ENCODE results near the gene IGSF8. TPM values are rescaled to one million over a fixed set of nuclear protein-coding genes. Genes with fewer than 3 reads are reported as not detected.

The IGSF8 gene
- total RNA-seq, 1 donor from 2014 or later = 42.8 TPM

DNA sequence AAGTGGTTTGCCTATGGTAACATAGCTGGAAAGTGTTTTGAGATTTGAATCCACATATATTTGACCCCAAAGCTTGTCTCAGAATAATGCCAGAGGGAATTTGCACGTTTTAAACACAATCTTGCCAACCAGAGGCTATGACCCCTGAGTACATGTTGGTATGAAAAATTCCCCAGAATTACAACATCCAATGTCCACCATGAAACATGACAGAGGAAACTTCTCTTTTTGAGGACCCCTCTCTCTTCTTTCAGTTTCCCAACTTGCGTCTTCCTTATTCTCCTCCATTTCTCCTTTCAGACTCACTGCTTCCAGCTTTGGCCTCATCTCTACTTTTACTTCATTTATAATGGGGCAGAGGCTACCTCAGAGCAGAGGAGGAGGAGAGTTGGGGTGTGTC, 22.6 kb downstream of the IGSF8 start:
- Histone ChIP-seq H3K9me3 (ENCODE audit: insufficient read depth, low read depth, low read length) (no peaks in the 10 kb centered on the region), H4K20me1 (ENCODE audit: insufficient read depth, low read length) (no peaks in the 10 kb centered on the region), H2AFZ (ENCODE audit: low read depth, low read length) (no peak overlapping the region), H3K4me3 (ENCODE audit: insufficient read depth, low read depth, low read length) (no peak overlapping the region), H3K36me3 (ENCODE audit: insufficient read depth, low read length) (no peaks in the 10 kb centered on the region), H3K4me2 (ENCODE audit: low read length) (no peak overlapping the region), H3K9ac (ENCODE audit: low read length) (no peak overlapping the region), H3K27ac (ENCODE audit: low read depth, low read length) (no peak overlapping the region), H3K27me3 (ENCODE audit: insufficient read depth, low read length) (peaks cover 39% of the 10 kb centered on the region), H3K4me1 (ENCODE audit: insufficient read depth, low read length) (peaks cover 4% of the 10 kb centered on the region), H3K79me2 (ENCODE audit: insufficient read depth, low read length) (no peaks in the 10 kb centered on the region)
- H3K4me1 Mint-ChIP-seq (ENCODE audit: low read depth, unreplicated experiment) = peaks cover 4% of the 10 kb centered on the region
- H3K9me3 Mint-ChIP-seq (ENCODE audit: unreplicated experiment) = no peaks in the 10 kb centered on the region
- TF ChIP-seq, protein P1, sequence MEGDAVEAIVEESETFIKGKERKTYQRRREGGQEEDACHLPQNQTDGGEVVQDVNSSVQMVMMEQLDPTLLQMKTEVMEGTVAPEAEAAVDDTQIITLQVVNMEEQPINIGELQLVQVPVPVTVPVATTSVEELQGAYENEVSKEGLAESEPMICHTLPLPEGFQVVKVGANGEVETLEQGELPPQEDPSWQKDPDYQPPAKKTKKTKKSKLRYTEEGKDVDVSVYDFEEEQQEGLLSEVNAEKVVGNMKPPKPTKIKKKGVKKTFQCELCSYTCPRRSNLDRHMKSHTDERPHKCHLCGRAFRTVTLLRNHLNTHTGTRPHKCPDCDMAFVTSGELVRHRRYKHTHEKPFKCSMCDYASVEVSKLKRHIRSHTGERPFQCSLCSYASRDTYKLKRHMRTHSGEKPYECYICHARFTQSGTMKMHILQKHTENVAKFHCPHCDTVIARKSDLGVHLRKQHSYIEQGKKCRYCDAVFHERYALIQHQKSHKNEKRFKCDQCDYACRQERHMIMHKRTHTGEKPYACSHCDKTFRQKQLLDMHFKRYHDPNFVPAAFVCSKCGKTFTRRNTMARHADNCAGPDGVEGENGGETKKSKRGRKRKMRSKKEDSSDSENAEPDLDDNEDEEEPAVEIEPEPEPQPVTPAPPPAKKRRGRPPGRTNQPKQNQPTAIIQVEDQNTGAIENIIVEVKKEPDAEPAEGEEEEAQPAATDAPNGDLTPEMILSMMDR (IDR thresholded peaks at IDR 0.05; ENCODE audit: insufficient read depth, low read depth, low read length) = no peak
- TF ChIP-seq EZH2 (IDR thresholded peaks at IDR 0.05; ENCODE audit: insufficient read depth, low read length) = no peak
- peaks cover 53% of the 10 kb centered on the region for H3K27me3 Mint-ChIP-seq (ENCODE audit: low read depth, unreplicated experiment)
- no peaks in the 10 kb centered on the region for H3K36me3 Mint-ChIP-seq (ENCODE audit: low read depth, unreplicated experiment)
- H3K4me3 Mint-ChIP-seq (ENCODE audit: unreplicated experiment) = no peak overlapping the region
- no peak overlapping the region for H3K27ac Mint-ChIP-seq (ENCODE audit: unreplicated experiment)
- FAIRE-seq (no peak), DNase-seq (ENCODE audit: low read depth) (no peak)

DNA sequence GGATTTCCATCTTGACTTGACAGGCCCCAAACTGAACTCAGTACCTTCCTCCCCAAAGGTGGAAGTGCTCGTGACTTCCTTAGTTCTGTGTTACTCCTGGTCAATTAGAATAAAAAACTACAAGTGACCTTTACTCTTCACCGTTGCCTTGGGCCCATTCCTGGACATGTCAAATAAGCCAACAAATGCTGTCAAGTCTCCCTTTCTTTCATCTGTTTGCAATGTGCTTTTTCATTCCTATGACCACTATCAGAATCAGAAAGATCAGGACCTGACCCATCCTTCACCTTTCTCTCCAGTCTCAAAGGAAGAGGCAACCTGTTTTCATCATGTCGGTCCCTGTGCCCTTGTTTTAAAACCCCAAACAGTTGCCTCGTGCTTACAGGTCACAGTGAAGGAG, 23.6 kb downstream of the IGSF8 start:
- H4K20me1 ChIP-seq (ENCODE audit: insufficient read depth, low read length) = no peaks in the 10 kb centered on the region
- H3K27ac ChIP-seq (ENCODE audit: low read depth, low read length) = no peak overlapping the region
- no peak overlapping the region for H2AFZ ChIP-seq (ENCODE audit: low read depth, low read length)
- Mint-ChIP-seq H3K4me3 (ENCODE audit: unreplicated experiment) (no peak overlapping the region), H3K27me3 (ENCODE audit: low read depth, unreplicated experiment) (peaks cover 50% of the 10 kb centered on the region), H3K9me3 (ENCODE audit: unreplicated experiment) (no peaks in the 10 kb centered on the region), H3K4me1 (ENCODE audit: low read depth, unreplicated experiment) (peaks cover 6% of the 10 kb centered on the region), H3K36me3 (ENCODE audit: low read depth, unreplicated experiment) (peaks cover 2% of the 10 kb centered on the region), H3K27ac (ENCODE audit: unreplicated experiment) (no peak overlapping the region)
- no peak overlapping the region for H3K4me3 ChIP-seq (ENCODE audit: insufficient read depth, low read depth, low read length)
- H3K79me2 ChIP-seq (ENCODE audit: insufficient read depth, low read length) = no peaks in the 10 kb centered on the region
- no peak for TF ChIP-seq EZH2 (IDR thresholded peaks at IDR 0.05; ENCODE audit: insufficient read depth, low read length)
- TF ChIP-seq, protein P1 (IDR thresholded peaks at IDR 0.05; ENCODE audit: insufficient read depth, low read depth, low read length) = no peak
- H3K9ac ChIP-seq (ENCODE audit: low read length) = no peak overlapping the region
- FAIRE-seq (no peak), DNase-seq (ENCODE audit: low read depth) (no peak)
- H3K4me1 ChIP-seq (ENCODE audit: insufficient read depth, low read length) = peaks cover 3% of the 10 kb centered on the region
- H3K27me3 ChIP-seq (ENCODE audit: insufficient read depth, low read length) = peaks cover 31% of the 10 kb centered on the region
- H3K9me3 ChIP-seq (ENCODE audit: insufficient read depth, low read depth, low read length) = no peaks in the 10 kb centered on the region
- H3K4me2 ChIP-seq (ENCODE audit: low read length) = no peak overlapping the region
- no peaks in the 10 kb centered on the region for H3K36me3 ChIP-seq (ENCODE audit: insufficient read depth, low read length)

DNA sequence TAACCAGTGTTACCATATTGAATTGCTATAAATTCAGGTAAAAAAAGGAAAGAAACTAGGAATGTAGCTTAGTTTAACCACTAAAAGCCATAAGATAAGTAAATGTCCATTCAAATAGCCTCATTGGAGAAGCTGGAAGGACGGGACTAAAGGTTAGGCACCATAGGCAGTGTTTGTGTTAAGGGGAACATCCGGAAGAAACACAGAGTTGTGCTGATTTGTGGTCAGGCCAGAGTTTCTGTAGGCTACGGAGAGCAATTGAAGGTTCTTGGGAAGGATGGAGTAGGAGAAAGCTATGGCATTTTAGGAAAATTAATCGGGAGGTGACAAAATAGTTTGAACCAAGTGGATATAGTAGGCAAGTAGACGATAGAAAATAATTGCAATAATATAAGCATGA, 27.1 kb downstream of the IGSF8 start:
- Mint-ChIP-seq H3K4me1 (ENCODE audit: low read depth, unreplicated experiment) (peaks cover 11% of the 10 kb centered on the region), H3K27me3 (ENCODE audit: low read depth, unreplicated experiment) (peaks cover 52% of the 10 kb centered on the region), H3K9me3 (ENCODE audit: unreplicated experiment) (no peaks in the 10 kb centered on the region), H3K4me3 (ENCODE audit: unreplicated experiment) (no peak overlapping the region), H3K36me3 (ENCODE audit: low read depth, unreplicated experiment) (peaks cover 2% of the 10 kb centered on the region), H3K27ac (ENCODE audit: unreplicated experiment) (no peak overlapping the region)
- Histone ChIP-seq H2AFZ (ENCODE audit: low read depth, low read length) (no peak overlapping the region), H3K79me2 (ENCODE audit: insufficient read depth, low read length) (no peaks in the 10 kb centered on the region), H3K4me1 (ENCODE audit: insufficient read depth, low read length) (peaks cover 3% of the 10 kb centered on the region), H3K27me3 (ENCODE audit: insufficient read depth, low read length) (peaks cover 45% of the 10 kb centered on the region), H3K9ac (ENCODE audit: low read length) (no peak overlapping the region), H3K9me3 (ENCODE audit: insufficient read depth, low read depth, low read length) (no peaks in the 10 kb centered on the region), H3K36me3 (ENCODE audit: insufficient read depth, low read length) (no peaks in the 10 kb centered on the region), H3K27ac (ENCODE audit: low read depth, low read length) (no peak overlapping the region), H3K4me2 (ENCODE audit: low read length) (no peak overlapping the region), H3K4me3 (ENCODE audit: insufficient read depth, low read depth, low read length) (no peak overlapping the region), H4K20me1 (ENCODE audit: insufficient read depth, low read length) (no peaks in the 10 kb centered on the region)
- no peak for TF ChIP-seq EZH2 (IDR thresholded peaks at IDR 0.05; ENCODE audit: insufficient read depth, low read length)
- TF ChIP-seq, protein P1 (IDR thresholded peaks at IDR 0.05; ENCODE audit: insufficient read depth, low read depth, low read length) = no peak
- no peak for FAIRE-seq
- no peak for DNase-seq (ENCODE audit: low read depth)
